ENCODE measurements around the gene EFS. TPM values are rescaled to one million over a fixed set of nuclear protein-coding genes. Genes with fewer than 3 reads are reported as not detected.

The EFS gene
- total RNA-seq, 2 donors from 2014 or later = 1.1 to 2.3 TPM

- Histone ChIP-seq H3K4me1 (no peaks in the 10 kb centered on the region), H3K4me3 (no peak overlapping the region), H3K27ac (no peak overlapping the region), H3K9me3 (no peaks in the 10 kb centered on the region), H3K27me3 (no peaks in the 10 kb centered on the region), H3K9ac (ENCODE audit: low read depth in 2 of 2, low read length in 2 of 2) (no peak overlapping the region), H3K36me3 (no peaks in the 10 kb centered on the region)
- intact Hi-C loops (cut with DNase I) = no loop called here
- TF ChIP-seq CTCF (IDR thresholded peaks at IDR 0.05) = no peak
- DNase-seq = no peak
Measured at GRCh38 chr14:23371865-23372264, 6.9 kb upstream of the EFS start.

GRCh38 chr14:23370221-23370620, 5.2 kb upstream of the EFS start:
- Histone ChIP-seq H3K27ac (no peak overlapping the region), H3K4me3 (no peak overlapping the region), H3K4me1 (no peaks in the 10 kb centered on the region), H3K9me3 (no peaks in the 10 kb centered on the region), H3K27me3 (peaks cover 10% of the 10 kb centered on the region), H3K36me3 (no peaks in the 10 kb centered on the region), H3K9ac (ENCODE audit: low read depth in 2 of 2, low read length in 2 of 2) (no peak overlapping the region)
- TF ChIP-seq CTCF (IDR thresholded peaks at IDR 0.05) = no peak
- intact Hi-C loops (cut with DNase I) = no loop called here
- no peak for DNase-seq

- intact Hi-C loops (cut with DNase I) = no loop called here
- Histone ChIP-seq H3K36me3 (no peaks in the 10 kb centered on the region), H3K4me3 (no peak overlapping the region), H3K4me1 (no peaks in the 10 kb centered on the region), H3K27ac (peak overlapping the region; percentile 82), H3K9me3 (no peaks in the 10 kb centered on the region), H3K9ac (ENCODE audit: low read depth in 2 of 2, low read length in 2 of 2) (peak overlapping the region; percentile 26 to 43), H3K27me3 (peaks cover 22% of the 10 kb centered on the region)
- TF ChIP-seq CTCF (IDR thresholded peaks at IDR 0.05) = no peak
- peak; percentile 46 for DNase-seq
Measured at GRCh38 chr14:23366426-23366921, 1.5 kb upstream of the EFS start.

GRCh38 chr14:23365732-23366425, 907 bp upstream of the EFS start:
- TF ChIP-seq CTCF (IDR thresholded peaks at IDR 0.05) = no peak
- intact Hi-C loops (cut with DNase I) = no loop called here
- H3K27ac ChIP-seq = peak overlapping the region; percentile 82
- no peaks in the 10 kb centered on the region for H3K36me3 ChIP-seq
- H3K9ac ChIP-seq (ENCODE audit: low read depth in 2 of 2, low read length in 2 of 2) = peak overlapping the region; percentile 19 to 76
- H3K27me3 ChIP-seq = peaks cover 22% of the 10 kb centered on the region
- no peaks in the 10 kb centered on the region for H3K9me3 ChIP-seq
- H3K4me3 ChIP-seq = peak overlapping the region; percentile 27
- DNase-seq = peak; percentile 53
- H3K4me1 ChIP-seq = no peaks in the 10 kb centered on the region

- Histone ChIP-seq H3K36me3 (no peaks in the 10 kb centered on the region), H3K9me3 (no peaks in the 10 kb centered on the region), H3K4me1 (no peaks in the 10 kb centered on the region), H3K27ac (peak overlapping the region; percentile 82), H3K27me3 (peaks cover 22% of the 10 kb centered on the region), H3K9ac (ENCODE audit: low read depth in 2 of 2, low read length in 2 of 2) (peak overlapping the region; percentile 61 to 76), H3K4me3 (peak overlapping the region; percentile 27)
- no peak for TF ChIP-seq CTCF (IDR thresholded peaks at IDR 0.05)
- DNase-seq = no peak
- intact Hi-C loops (cut with DNase I) = no loop called here
Measured at GRCh38 chr14:23364164-23365035, 572 bp downstream of the EFS start.
